NCI-H748 (cell line): ENCODE results near the gene REPS1.
"Not testable (repeated sequence)": the region's sequence is repeated elsewhere in the genome, so short reads cannot be mapped to it uniquely, and the experiment has no call there.

Source experiments
- DNase-seq: peaks from one replicate; lab custom pipeline; 2025; ENCODE audit not compliant: unreplicated experiment; lab: John Stamatoyannopoulos, UW

The REPS1 gene

GRCh38 chr6:139007428-139007827, 19.4 kb upstream of the REPS1 start:
- DNase-seq: no peak

- DNase-seq: no peak
Measured at GRCh38 chr6:139006477-139006876, 18.4 kb upstream of the REPS1 start.

DNA sequence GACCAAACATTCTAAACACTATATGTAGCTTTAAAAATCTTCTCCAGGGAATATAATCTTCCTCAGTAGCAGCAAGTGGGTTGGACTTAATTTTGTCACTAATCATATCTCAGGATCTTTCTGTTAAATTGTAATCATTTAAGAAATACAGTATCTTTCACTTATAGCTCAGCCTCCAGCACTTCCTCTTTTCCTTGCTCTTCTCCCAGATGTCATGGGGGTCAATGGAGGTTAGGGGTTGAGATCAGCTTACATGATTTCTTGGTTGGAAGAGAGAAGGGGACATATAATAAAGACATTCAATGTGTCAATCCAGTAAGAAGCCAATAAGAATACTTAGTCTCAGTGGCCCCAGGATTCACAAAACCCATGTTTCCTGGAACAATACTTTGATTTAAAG, 15.7 kb upstream of the REPS1 start:
- no peak for DNase-seq

- DNase-seq: peak; percentile 39
Measured at GRCh38 chr6:138999949-139000725, 12.1 kb upstream of the REPS1 start.

GRCh38 chr6:138997136-138997535, 9.1 kb upstream of the REPS1 start:
- no peak for DNase-seq

- DNase-seq: no peak
Measured at GRCh38 chr6:138996524-138996923, 8.5 kb upstream of the REPS1 start.

- not testable (repeated sequence) for DNase-seq
Measured at GRCh38 chr6:138993410-138993809, 5.4 kb upstream of the REPS1 start.

- not testable (repeated sequence) for DNase-seq
Measured at GRCh38 chr6:138992965-138993364, 4.9 kb upstream of the REPS1 start.

GRCh38 chr6:138991206-138991605, 3.2 kb upstream of the REPS1 start:
- no peak for DNase-seq

GRCh38 chr6:138989098-138989983, 1.3 kb upstream of the REPS1 start:
- DNase-seq: peak; percentile 76

GRCh38 chr6:138988469-138988834, 399 bp upstream of the REPS1 start:
- DNase-seq: peak; percentile 82

DNA sequence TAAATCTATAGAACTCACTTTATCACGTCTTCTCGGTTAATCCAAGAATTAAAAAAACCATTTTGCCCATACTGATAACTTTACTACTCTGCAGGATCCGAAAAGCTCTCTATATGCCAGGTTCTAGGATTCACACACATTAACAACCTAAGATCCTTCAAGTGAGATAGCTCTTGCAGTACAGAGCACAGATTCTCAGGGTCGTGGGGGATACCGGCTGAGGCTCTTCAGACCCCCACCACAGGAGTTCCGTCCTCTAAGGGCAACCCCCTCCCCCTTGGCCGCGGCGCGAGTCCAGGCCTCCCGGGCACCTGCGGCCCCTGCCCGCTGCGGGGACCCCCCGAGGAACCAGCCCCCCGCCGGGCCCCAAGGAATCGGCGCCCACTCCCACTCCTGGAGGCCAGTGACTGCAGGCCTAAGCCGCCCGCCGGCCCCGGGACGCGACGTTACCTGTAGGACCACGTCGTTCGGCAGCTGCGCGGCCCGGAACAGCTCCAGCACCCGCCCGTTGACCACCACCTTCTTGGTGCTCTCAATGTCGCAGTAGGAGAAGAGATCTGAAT, 892 bp downstream of the REPS1 start:
- DNase-seq: no peak

DNA sequence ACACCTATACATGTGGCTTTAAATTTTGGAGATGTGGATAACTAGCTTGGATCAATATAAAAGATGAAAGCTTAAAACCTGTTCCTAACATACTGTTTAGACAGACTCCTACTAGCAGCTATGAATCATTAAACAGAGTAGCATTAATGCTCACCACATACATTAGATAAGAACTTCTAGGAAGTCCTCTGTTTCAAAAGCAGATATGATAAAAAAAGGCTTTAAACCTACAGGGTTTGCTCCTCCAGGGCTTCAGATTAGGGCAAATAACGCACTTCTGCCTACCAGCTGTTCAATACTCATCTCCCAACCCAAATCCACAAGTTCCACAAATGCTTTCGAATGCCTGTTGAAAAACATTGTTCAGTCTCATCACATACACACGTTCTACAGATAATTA, 1.5 kb downstream of the REPS1 start:
- DNase-seq: no peak

DNA sequence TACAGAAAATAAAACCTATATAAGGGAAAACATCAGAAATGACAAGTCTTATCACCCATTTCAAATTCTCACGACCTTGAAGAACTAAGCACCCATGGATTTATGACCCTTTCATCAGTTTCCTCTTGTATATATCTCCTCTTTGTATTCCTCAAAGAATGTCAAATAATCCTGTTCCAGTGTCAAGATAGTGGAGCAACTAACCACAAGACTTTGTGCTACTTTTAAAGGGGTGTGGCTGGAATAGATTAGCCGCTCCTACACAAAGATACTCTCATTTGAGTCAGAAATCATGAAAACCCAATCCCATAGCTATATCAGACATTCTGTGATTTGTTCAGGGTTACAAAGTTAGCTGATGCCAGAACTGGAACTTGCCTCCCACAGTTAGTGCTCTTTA, 6.6 kb downstream of the REPS1 start:
- DNase-seq: no peak

DNA sequence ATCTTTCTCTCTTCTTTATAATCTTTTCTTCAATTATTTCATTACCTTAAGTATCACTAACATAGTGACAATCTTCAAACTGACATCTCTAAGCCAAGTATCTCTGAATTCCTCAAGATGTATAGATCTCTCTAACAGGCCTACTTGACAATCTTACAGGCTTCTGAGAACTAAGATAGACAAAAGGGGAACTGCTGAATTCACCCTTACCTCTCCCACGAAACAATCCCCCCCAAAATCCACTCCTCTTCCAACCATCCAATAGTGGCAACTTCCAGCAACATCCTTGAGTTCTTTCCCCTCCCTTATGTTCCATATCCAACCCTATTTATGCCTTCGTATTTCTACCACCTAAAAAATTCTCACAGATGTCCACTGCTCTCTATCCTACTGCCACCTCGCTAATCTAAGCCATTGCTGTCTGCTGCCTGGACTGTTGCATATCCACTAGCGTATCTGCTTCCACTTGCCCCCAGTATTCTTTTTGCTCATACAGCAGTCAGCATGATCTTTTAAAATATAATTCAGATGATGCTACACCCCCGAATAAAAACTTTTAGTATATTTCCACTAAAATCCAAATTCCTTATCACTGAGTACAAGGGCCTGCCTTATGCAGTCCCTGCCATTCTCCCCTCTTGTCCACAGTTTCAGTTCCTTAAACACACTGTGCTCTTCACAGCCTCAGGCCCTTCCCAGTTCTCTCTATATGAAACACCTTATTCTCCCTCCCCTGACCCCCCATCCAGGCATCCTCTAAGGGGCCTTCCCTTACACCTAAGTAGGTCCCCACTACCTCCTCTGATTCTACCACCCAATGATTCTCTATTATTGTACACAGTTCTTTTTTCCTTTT, 8.0 kb downstream of the REPS1 start:
- no peak for DNase-seq

DNA sequence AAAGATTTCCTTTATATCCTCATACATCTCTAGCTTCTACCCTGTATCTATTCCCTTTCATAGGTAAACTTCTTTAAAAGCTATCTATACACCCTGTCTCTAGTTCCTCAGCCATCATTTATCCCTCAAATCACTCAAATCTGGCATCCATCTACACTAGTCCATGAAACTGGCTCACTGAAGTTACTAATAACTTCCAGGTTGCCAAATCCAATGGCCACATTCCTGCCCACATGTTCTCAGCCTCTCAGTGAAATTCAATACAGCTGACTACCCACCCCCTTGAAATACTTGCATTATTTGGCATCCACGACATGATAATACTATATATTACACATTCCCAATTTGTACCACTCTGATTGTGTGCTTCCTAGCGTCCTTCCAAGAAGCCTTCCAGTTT, 8.7 kb downstream of the REPS1 start:
- no peak for DNase-seq

DNA sequence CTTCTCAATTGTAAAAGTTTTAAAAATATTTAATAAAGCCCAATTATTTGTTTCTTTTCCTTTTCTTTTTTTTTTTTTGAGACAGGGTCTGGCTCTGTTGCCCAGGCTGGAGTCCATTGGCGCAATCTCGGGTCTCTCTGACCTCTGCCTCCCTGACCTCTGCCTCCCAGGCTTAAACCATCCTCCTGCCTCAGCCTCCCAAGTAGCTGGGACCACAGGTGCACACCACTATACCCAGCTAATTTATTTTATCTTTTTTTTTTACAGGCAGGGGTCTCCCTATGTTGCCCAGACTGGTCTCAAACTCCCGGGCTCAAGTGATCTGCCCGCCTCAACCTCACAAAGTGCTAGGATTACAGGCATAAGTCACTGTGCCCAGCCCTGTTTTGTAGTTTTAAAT, 9.8 kb downstream of the REPS1 start:
- no peak for DNase-seq

- DNase-seq: no peak
Measured at GRCh38 chr6:138977646-138978167, 10.3 kb downstream of the REPS1 start.

DNA sequence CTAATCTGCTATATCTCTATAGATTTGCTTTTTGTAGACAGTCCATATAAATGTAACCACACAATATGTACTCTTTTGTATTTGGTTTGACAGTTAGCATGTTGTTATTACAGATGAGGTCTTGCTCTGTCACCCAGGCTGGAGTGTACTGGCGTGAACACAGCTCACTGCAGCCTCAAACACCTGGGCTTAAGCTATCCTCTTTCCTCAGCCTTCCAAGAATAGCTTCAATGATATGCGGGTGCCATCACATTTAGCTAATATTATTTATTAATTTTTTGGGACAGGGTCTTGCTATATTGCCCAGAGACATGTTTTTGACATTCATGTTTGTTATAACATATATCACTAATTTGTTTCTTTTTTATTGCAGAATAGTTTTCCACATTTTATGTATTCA, 10.8 kb downstream of the REPS1 start:
- no peak for DNase-seq

- DNase-seq: no peak
Measured at GRCh38 chr6:138975815-138976214, 12.2 kb downstream of the REPS1 start.
